ENCODE results near the gene SDS. TPM values are rescaled to one million over a fixed set of nuclear protein-coding genes. Genes with fewer than 3 reads are reported as not detected.

SDS gene
- total and polyA plus RNA-seq, 4 donors = 0.65 to 433 (median 77.9) TPM

DNA sequence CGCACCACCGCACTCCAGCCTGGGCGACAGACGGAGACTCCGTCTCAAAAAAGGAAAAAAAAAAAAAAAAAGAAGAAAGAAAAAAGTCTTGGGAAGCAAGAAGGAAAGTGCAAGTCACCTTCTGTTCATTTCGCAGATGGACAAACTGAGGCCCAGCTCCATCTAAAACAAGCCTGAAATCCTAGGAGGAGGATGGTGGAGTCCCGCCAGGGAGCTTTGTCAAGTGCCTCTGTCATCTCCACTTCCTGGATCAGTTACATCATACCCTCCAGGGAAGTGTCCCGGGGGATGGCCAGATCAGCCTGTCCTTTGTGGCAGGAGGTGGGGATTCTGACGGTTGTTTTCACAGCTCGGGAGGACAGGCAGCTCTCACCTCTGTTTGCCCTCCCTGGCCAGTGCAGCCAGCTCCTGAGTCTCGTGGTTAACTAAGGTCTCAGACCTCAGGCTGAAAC is 9.8 kb upstream of the SDS start:
- H3K27me3 ChIP-seq (ENCODE audit: control insufficient read depth in 4 of 4, insufficient read depth in 4 of 4, low read length in 3 of 4) = no peaks in the 10 kb centered on the region
- 54% methylated on average over 11 of the region's 11 CpGs for WGBS
- H3K4me3 ChIP-seq (ENCODE audit: low read depth in 1 of 3, low read length in 3 of 3) = no peak overlapping the region
- H3K9ac ChIP-seq (ENCODE audit: low read depth in 1 of 2, low read length in 2 of 2) = peak overlapping the region in 1 of 2 donors; percentile 41
- H3K4me1 ChIP-seq (ENCODE audit: control insufficient read depth in 4 of 4, insufficient read depth in 4 of 4, low read length in 3 of 4) = peaks cover 1 to 54% (median 36%) of the 10 kb centered on the region in 4 donors
- peak; percentile 56 for DNase-seq (ENCODE audit: low spot score)
- peak overlapping the region; percentile 52 for H3K27ac ChIP-seq (ENCODE audit: low read depth in 1 of 2, low read length in 2 of 2)
- H3K36me3 ChIP-seq (ENCODE audit: control insufficient read depth in 4 of 4, insufficient read depth in 3 of 4, low read depth in 1 of 4, low read length in 3 of 4) = no peaks in the 10 kb centered on the region
- no peaks in the 10 kb centered on the region for H3K9me3 ChIP-seq (ENCODE audit: control insufficient read depth in 4 of 4, low read length in 3 of 4)
- TF ChIP-seq EGR1 (IDR thresholded peaks at IDR 0.05; ENCODE audit: low read depth in 2 of 2) (peak; percentile 70 to 93), HNF4G (IDR thresholded peaks at IDR 0.05) (peak; percentile 30), NR2F2 (IDR thresholded peaks at IDR 0.05) (no peak), RAD21 (IDR thresholded peaks at IDR 0.05) (peak; percentile 35 to 47), FOXA2 (IDR thresholded peaks at IDR 0.05) (peak; percentile 71), FOXA1 (IDR thresholded peaks at IDR 0.05) (peak; percentile 76), JUND (IDR thresholded peaks at IDR 0.05) (peak; percentile 45 to 90), HNF4A (conservative IDR thresholded peaks at IDR 0.05) (peak; percentile 71 to 87), SP1 (IDR thresholded peaks at IDR 0.05) (peak; percentile 96), MAX (IDR thresholded peaks at IDR 0.05) (peak; percentile 99), TAF1 (conservative IDR thresholded peaks at IDR 0.05) (no peak), GABPA (IDR thresholded peaks at IDR 0.05 in 1 of 2, conservative IDR thresholded peaks at IDR 0.05 in 1 of 2) (peak in 1 of 2 donors; percentile 70), YY1 (IDR thresholded peaks at IDR 0.05) (peak; percentile 70), ATF3 (IDR thresholded peaks at IDR 0.05) (peak; percentile 85), RXRA (IDR thresholded peaks at IDR 0.05) (peak; percentile 97 to 100)
- TF ChIP-seq, protein P1, sequence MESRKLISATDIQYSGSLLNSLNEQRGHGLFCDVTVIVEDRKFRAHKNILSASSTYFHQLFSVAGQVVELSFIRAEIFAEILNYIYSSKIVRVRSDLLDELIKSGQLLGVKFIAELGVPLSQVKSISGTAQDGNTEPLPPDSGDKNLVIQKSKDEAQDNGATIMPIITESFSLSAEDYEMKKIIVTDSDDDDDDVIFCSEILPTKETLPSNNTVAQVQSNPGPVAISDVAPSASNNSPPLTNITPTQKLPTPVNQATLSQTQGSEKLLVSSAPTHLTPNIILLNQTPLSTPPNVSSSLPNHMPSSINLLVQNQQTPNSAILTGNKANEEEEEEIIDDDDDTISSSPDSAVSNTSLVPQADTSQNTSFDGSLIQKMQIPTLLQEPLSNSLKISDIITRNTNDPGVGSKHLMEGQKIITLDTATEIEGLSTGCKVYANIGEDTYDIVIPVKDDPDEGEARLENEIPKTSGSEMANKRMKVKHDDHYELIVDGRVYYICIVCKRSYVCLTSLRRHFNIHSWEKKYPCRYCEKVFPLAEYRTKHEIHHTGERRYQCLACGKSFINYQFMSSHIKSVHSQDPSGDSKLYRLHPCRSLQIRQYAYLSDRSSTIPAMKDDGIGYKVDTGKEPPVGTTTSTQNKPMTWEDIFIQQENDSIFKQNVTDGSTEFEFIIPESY (IDR thresholded peaks at IDR 0.05) = peak; percentile 84
- TF ChIP-seq, protein P2, sequence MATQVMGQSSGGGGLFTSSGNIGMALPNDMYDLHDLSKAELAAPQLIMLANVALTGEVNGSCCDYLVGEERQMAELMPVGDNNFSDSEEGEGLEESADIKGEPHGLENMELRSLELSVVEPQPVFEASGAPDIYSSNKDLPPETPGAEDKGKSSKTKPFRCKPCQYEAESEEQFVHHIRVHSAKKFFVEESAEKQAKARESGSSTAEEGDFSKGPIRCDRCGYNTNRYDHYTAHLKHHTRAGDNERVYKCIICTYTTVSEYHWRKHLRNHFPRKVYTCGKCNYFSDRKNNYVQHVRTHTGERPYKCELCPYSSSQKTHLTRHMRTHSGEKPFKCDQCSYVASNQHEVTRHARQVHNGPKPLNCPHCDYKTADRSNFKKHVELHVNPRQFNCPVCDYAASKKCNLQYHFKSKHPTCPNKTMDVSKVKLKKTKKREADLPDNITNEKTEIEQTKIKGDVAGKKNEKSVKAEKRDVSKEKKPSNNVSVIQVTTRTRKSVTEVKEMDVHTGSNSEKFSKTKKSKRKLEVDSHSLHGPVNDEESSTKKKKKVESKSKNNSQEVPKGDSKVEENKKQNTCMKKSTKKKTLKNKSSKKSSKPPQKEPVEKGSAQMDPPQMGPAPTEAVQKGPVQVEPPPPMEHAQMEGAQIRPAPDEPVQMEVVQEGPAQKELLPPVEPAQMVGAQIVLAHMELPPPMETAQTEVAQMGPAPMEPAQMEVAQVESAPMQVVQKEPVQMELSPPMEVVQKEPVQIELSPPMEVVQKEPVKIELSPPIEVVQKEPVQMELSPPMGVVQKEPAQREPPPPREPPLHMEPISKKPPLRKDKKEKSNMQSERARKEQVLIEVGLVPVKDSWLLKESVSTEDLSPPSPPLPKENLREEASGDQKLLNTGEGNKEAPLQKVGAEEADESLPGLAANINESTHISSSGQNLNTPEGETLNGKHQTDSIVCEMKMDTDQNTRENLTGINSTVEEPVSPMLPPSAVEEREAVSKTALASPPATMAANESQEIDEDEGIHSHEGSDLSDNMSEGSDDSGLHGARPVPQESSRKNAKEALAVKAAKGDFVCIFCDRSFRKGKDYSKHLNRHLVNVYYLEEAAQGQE (IDR thresholded peaks at IDR 0.05) = peak; percentile 84
- TF ChIP-seq, protein P3, sequence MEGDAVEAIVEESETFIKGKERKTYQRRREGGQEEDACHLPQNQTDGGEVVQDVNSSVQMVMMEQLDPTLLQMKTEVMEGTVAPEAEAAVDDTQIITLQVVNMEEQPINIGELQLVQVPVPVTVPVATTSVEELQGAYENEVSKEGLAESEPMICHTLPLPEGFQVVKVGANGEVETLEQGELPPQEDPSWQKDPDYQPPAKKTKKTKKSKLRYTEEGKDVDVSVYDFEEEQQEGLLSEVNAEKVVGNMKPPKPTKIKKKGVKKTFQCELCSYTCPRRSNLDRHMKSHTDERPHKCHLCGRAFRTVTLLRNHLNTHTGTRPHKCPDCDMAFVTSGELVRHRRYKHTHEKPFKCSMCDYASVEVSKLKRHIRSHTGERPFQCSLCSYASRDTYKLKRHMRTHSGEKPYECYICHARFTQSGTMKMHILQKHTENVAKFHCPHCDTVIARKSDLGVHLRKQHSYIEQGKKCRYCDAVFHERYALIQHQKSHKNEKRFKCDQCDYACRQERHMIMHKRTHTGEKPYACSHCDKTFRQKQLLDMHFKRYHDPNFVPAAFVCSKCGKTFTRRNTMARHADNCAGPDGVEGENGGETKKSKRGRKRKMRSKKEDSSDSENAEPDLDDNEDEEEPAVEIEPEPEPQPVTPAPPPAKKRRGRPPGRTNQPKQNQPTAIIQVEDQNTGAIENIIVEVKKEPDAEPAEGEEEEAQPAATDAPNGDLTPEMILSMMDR (IDR thresholded peaks at IDR 0.05; ENCODE audit: low read depth, low read length, missing input control) = no peak
